CD4-positive, alpha-beta T cell treated with Interleukin-4 for 1 hour (primary cell): Measurements from ENCODE around the gene HS2ST1.
A peak's percentile ranks its signal among the peaks of the same experiment; 100 is the strongest.

Experiments
- DNase-seq, 2 donors: peaks; one replicate each; pipeline ENCODE4 v3.0.0-alpha.2; 2020 to 2022

Gene HS2ST1

DNA sequence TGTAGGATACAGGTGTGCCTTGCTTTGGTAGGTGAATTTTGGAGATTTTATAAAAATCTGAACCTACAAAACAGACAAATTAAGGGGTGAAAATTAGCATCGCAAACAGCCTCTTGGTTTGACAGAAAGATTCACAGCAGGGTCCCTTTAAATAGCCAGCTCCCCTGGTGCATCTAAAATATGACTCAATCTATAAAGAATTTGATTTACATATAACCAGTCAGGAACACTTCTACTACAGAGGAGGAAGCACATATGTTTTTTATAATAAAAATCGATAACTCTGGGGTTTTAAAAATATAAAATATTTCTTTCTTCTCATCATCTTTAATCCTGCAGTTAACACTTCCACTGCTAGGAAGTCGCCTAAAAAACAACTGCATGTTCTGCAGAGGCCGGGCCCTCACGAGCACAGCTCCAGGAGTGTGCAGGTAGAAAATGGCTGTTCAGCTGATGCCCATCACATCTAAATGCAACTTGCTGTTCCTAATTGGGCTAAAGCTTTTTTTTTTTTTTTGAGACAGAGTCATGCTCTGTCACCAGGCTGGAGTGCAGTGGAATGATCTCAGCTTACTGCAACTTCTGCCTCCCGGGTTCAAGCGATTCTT lies 203.4 kb downstream of the HS2ST1 start:
- no peak for DNase-seq

DNA sequence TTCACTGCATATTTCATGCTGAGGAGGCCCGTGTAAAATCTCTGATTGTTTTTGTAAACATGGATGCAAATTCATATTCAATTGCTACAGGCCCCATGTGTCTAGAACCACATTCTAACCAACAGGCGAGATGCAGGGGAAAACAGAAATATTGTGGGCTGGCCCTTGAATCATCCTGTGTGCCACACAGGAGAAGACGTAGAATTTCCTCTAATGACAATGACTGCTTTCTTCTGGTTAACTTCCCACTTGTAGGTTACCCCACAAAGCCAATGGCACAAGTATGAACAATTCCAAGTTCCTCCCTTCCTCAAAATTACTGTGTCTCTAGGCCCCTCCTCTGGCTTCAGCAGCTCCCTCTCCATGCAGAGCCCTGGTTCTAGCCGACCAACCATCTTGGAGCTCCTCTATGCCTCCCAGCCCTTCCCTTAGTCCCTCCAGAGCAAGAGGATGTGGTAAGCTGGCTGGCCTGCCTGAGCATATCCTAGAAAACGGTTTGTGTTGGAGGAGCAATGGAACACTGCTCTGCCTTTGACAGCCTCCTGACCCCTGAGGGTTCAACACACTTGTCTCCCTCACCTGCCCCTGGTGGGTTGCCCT lies 205.2 kb downstream of the HS2ST1 start:
- no peak for DNase-seq

DNA sequence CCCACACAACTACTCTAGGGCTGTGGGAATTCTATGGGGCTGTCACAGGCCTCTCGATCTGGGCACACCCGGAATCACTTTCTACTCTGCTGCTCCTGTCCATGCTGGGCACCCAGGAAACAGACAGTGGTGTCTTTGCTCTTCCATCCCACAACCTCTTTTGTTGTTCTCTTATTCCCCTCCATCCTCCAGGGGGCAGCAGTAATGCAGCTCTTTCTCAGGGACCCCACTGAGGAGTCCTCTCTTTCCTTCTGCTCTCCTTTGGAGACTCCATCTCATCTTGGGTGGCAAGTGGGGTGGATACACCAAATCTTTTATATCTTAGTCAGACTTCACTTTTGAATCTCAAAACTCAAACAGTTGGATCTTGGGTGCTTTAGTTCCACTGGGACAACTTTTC lies 206.3 kb downstream of the HS2ST1 start:
- no peak for DNase-seq

GRCh38 chr1:87121711-87122163 lies 207.3 kb downstream of the HS2ST1 start:
- no peak for DNase-seq

- no peak for DNase-seq
Measured at GRCh38 chr1:87122243-87122642, 207.8 kb downstream of the HS2ST1 start.

DNA sequence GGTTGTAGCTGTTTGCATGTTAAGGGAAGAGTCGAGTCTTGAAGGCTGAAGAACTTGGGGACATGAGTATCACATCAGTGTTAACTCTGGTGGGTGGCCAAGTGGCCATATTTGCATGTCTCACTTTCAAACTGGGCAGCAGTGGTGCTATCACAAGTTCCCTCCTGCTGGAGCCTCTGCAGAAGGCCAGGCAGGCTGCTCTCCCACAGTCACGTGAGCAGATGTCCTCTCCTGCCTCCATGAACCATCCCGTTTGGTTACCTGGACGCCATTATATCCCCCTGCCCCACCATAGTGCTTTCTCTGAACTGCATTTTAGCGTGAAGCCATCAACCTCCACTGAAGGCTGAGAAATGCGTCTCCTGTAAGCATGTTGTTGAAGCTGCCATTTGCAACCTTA lies 209.2 kb downstream of the HS2ST1 start:
- DNase-seq: no peak

DNA sequence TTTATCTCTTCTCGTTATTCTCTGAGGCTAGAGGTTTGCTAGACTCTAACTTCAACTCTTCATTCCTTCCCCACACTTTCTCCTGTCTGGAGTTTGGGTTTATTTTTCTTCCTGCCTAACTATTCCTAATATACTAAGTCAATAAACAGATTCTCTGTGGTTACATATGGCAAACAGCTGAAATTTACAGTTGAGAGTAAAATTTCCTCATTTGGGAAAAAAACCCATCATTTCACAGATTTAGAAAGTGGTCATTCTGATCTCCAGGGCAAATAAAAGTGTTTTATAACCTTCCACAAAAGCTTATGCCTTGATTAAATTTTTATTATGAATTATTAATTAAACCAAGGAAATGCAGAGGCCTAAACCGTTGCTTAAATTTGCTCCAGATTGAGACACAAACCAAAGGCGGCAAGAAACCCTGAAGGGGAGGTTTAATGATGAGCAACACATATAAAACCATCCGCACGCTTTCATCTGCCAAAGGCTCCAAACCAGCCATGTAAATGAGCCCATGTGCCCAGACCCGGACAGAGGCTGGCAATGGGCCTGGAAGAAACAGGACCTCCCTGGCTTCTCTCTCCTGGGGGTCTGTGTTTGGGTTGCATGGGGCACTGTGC lies 212.6 kb downstream of the HS2ST1 start:
- DNase-seq: no peak

DNA sequence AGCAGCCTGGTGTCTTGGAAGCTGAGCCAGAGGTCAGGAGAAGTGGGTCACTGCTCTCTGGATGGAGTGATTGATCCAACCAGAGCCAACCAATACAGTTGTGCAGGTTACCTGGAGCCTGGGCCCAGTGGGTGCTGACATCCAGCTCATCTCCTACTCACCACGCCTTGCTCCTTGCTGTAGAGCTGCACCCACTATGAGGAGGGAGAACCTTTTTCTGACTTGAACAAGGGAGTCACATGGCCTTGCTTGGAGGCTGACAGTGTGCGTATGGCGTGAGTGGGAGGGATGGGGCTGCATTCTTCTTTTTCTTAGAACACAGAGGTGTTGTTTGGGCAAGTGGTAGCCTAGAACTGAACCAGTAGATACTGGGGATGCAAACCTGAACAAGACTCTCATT lies 213.1 kb downstream of the HS2ST1 start:
- DNase-seq: no peak

- no peak for DNase-seq
Measured at GRCh38 chr1:87129038-87129437, 214.6 kb downstream of the HS2ST1 start.

- DNase-seq: no peak
Measured at GRCh38 chr1:87129606-87130005, 215.2 kb downstream of the HS2ST1 start.

DNA sequence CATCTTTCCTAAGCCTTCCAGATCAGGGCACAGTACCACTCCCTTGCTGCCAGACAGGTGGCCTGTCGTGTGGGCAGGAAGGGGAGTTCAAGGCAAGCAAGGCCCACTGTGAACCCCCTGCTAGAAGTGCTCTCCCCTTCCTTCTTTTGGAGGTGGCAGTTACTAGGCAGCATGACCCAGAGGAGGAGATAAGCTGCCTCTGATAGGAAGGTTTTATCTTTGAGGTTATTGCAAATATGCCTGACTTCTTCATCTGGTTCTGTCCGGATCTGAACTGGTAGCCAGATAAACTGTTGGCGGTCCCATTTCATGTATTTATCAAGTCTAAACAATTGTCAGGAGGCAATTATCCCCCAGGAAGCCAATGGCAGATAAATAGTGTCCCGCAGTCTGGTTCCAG lies 216.0 kb downstream of the HS2ST1 start:
- DNase-seq: no peak

DNA sequence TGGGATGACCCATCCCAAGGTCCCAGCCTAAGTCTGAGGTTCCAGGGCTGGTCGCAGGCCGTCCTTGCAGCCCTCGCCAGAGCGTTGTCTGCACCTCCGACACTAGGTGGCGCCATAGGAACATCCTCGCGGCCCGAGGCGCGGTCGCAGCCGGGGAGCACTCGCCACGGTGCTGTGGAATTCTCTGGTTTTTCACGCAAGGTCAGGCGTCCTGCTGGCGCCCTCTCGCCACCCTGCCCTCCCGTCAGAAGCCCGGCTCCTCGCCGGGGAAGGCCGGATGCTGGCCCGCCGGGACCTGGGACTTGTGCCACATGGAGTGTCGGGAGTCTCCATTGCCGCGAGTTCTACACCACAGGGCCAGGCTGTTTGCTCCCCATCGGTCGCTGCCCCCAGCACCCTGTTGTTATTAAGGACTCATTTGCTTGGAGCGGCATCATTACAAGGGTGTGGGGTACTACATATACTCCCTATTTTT lies 217.4 kb downstream of the HS2ST1 start:
- peak; percentile 66 to 70 for DNase-seq

- no peak for DNase-seq
Measured at GRCh38 chr1:87132284-87132870, 217.9 kb downstream of the HS2ST1 start.

DNA sequence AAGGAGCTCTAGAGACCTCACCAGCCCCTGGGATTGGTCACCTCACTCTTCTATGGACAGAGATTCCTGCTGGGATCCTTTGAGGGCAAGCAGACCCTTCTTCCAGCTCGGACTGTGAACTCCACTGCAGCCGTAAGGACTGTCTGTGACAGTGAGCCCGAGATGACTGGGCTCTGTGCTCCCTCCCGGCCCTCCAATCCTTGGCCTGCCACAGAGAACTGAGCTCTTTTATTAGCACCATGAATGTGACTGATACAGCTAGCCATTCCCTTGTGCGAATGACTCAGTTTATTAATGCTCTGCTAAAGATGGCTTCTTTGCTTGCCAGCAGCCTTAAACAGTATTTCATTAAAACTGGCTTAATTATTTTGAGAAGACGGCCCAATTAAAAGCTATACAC lies 219.6 kb downstream of the HS2ST1 start:
- no peak for DNase-seq

DNA sequence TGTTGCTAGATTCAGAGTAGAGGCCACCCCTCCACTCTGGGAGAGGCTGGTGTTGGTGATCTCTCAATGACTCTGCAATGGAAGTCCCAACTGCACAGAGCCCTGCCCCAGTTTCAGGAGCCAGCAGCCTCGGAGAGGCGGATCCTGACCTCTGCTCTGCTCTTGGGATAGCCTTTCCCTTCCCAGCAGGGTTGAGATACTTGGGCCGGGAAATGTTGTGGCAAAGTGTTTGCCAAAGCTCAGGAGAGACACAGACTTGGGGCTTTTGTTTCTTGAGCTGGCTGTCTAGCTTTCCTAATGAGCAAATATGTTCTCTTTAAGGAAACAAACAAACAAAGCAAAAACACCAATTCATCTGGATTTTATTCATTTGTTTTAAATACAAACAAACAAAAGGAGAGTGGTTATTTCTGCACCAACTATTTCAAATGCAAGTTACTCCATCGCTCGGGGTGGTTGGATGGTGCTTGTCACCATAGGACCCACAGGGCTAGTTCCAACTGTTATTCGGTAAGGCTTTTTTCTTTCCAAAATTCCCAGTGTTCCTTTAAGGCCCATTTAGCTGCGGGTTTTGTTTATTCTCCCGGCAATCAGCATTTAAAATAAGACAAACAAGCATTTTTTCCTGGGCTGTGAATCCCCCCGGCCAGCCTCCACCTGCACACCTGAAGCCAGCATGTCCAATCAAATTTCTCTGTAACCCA lies 220.3 kb downstream of the HS2ST1 start:
- DNase-seq: no peak

GRCh38 chr1:87135329-87135712 lies 220.9 kb downstream of the HS2ST1 start:
- DNase-seq: no peak

DNA sequence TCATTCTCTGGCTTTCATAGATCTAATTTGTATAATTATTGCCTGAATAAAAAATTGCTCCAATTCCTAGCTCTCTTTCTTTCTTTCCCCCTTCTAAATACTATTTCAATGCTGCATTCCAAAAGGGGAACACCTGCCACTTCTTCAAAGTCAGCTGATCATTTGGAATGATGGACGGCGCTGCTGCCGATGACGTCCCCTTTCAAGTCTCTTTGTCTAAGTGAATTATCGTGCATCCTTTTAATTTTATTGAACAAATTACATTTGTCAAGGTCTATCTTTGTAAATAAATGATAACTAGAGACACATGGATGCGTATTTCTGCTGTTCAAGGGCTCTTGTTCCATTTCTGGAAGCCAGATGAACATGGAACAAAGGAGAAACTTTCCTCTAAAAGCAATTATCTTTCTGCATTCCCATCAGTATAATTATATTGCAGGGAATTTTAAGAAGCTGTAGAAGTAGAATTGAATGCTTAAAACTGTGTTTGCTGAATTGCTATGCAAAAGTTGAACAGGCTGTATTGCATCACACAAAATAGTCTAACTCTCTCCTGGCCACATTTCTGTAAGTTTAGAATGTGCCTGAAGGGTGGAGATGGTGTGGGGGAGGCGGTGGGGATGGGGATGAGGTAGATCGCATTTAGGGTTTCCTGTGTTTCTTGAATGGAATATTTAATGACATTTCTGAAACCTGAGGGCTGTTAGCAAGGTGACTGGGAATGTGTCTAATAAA lies 222.3 kb downstream of the HS2ST1 start:
- DNase-seq: no peak

DNA sequence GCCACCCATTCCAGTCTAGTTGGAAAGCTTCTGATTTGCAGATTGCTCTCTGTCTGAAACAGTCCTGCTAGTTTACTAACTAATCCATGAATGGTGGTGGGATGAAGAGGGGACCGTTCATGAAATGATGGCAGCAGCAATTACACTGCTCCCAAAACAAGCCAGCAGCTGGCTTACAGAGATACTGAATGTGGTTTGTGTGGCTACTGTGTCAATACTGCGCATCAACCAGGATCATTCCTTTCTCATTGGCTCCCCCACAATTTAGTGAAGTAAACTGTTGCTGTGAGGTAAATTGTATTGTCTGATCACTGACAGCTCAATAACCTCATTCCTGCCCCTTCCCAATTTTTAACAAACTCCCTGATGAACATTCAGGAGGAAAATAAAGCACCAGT lies 222.9 kb downstream of the HS2ST1 start:
- DNase-seq: no peak

- DNase-seq: no peak
Measured at GRCh38 chr1:87140831-87141540, 226.6 kb downstream of the HS2ST1 start.

- no peak for DNase-seq
Measured at GRCh38 chr1:87141556-87141955, 227.1 kb downstream of the HS2ST1 start.

DNA sequence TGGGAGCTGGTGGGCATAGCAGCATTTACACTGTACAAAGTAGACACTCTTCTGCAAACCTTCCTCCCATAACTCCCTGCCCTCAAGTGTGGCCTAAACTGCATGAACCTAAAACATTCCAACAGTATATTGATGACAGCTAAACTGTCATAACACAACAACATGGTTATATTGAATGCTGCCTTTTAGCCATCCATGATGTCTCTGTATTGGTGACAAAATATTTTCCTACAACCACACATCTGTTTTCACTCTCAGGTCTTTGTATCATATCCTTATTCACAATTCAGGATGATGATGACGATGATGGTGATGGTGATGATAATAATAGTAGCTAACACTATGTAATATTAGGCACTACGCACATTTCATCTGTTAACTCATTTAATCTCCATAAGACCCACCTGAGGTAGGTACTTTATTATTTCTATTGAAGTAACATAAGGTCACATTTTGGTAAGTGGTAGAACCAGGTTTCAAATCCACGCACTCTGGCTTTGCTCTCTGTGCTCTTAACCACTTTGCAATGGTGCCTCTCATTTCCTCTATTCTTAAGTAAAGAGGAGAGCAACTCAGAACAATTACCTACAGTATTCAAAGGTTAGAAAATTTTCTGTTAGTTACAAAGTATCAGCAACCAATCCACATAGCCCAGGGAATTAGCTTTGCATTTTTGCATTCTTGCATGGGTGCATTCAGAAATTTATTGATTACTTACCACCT lies 229.1 kb downstream of the HS2ST1 start:
- no peak for DNase-seq
